AG08396 (cell line): ENCODE results near the gene S100Z.
"Not testable (repeated sequence)": the region's sequence is repeated elsewhere in the genome, so short reads cannot be mapped to it uniquely, and the experiment has no call there.

Experiments
- DNase-seq: peaks from one replicate; pipeline ENCODE4 v3.0.0; 2012; ENCODE audit warnings: low spot score, mixed read lengths

S100Z gene

GRCh38 chr5:76874088-76874581, 24.3 kb downstream of the S100Z start:
- DNase-seq = no peak

GRCh38 chr5:76888733-76889300, 39.0 kb downstream of the S100Z start:
- no peak for DNase-seq

- DNase-seq = no peak
These were observed 43.5 kb downstream of the S100Z start for GRCh38 chr5:76893294-76893693.

- no peak for DNase-seq
These were observed 46.4 kb downstream of the S100Z start for GRCh38 chr5:76896196-76896595.

GRCh38 chr5:76901522-76901921, 51.7 kb downstream of the S100Z start:
- DNase-seq = no peak

- no peak for DNase-seq
These were observed 58.4 kb downstream of the S100Z start for GRCh38 chr5:76908166-76908565.

GRCh38 chr5:76910344-76910933, 60.6 kb downstream of the S100Z start:
- DNase-seq = not testable (repeated sequence)

- not testable (repeated sequence) for DNase-seq
These were observed 64.9 kb downstream of the S100Z start for GRCh38 chr5:76914671-76915070.

GRCh38 chr5:76918539-76918938, 68.7 kb downstream of the S100Z start:
- no peak for DNase-seq

- no peak for DNase-seq
These were observed 70.7 kb downstream of the S100Z start for GRCh38 chr5:76920491-76920890.

GRCh38 chr5:76926329-76927105, 76.7 kb downstream of the S100Z start:
- no peak for DNase-seq

- no peak for DNase-seq
These were observed 78.1 kb downstream of the S100Z start for GRCh38 chr5:76927961-76928360.

GRCh38 chr5:76930083-76930482, 80.3 kb downstream of the S100Z start:
- no peak for DNase-seq

- no peak for DNase-seq
These were observed 88.4 kb downstream of the S100Z start for GRCh38 chr5:76938177-76938576.

GRCh38 chr5:76941000-76941399, 91.2 kb downstream of the S100Z start:
- no peak for DNase-seq

- no peak for DNase-seq
These were observed 91.6 kb downstream of the S100Z start for GRCh38 chr5:76941442-76941841.

GRCh38 chr5:76942581-76942980, 92.8 kb downstream of the S100Z start:
- DNase-seq = peak; percentile 26

- DNase-seq = no peak
These were observed 93.2 kb downstream of the S100Z start for GRCh38 chr5:76943006-76943405.

GRCh38 chr5:76944638-76945037, 94.8 kb downstream of the S100Z start:
- DNase-seq = no peak

GRCh38 chr5:76945238-76945637, 95.4 kb downstream of the S100Z start:
- DNase-seq = not testable (repeated sequence)

GRCh38 chr5:76946090-76946489, 96.3 kb downstream of the S100Z start:
- no peak for DNase-seq

GRCh38 chr5:76947082-76947503, 97.3 kb downstream of the S100Z start:
- no peak for DNase-seq
